NK-92 treated with Interleukin-12 subunit alpha and Interleukin-12 subunit beta, amount 100 ng/mL, for 24 hours (cell line): ENCODE data around the gene GLRA1.
A peak's percentile ranks its signal among the peaks of the same experiment; 100 is the strongest.
"Not testable (repeated sequence)": the region's sequence is repeated elsewhere in the genome, so short reads cannot be mapped to it uniquely, and the experiment has no call there.

Experiments
- DNase-seq: peaks from one replicate; lab custom pipeline; 2025; lab: John Stamatoyannopoulos, UW

GLRA1 gene

GRCh38 chr5:151885138-151885908 is 39.3 kb downstream of the GLRA1 start:
- DNase-seq = no peak

- no peak for DNase-seq
These were observed 42.9 kb downstream of the GLRA1 start for GRCh38 chr5:151881621-151882225.

- no peak for DNase-seq
These were observed 44.3 kb downstream of the GLRA1 start for GRCh38 chr5:151880324-151880723.

- no peak for DNase-seq
These were observed 51.0 kb downstream of the GLRA1 start for GRCh38 chr5:151873701-151874100.

- DNase-seq = no peak
These were observed 52.0 kb downstream of the GLRA1 start for GRCh38 chr5:151872701-151873100.

- DNase-seq = no peak
These were observed 53.8 kb downstream of the GLRA1 start for GRCh38 chr5:151870820-151871219.

- DNase-seq = no peak
These were observed 54.4 kb downstream of the GLRA1 start for GRCh38 chr5:151870271-151870670.

GRCh38 chr5:151869843-151870242 is 54.8 kb downstream of the GLRA1 start:
- no peak for DNase-seq

GRCh38 chr5:151868451-151868850 is 56.2 kb downstream of the GLRA1 start:
- no peak for DNase-seq

GRCh38 chr5:151864061-151864748 is 60.4 kb downstream of the GLRA1 start:
- DNase-seq = no peak

GRCh38 chr5:151863566-151863965 is 61.1 kb downstream of the GLRA1 start:
- DNase-seq = no peak

- no peak for DNase-seq
These were observed 61.7 kb downstream of the GLRA1 start for GRCh38 chr5:151862811-151863472.

GRCh38 chr5:151860867-151861266 is 63.8 kb downstream of the GLRA1 start:
- DNase-seq = not testable (repeated sequence)

GRCh38 chr5:151856861-151857260 is 67.8 kb downstream of the GLRA1 start:
- no peak for DNase-seq

GRCh38 chr5:151855701-151856100 is 69.0 kb downstream of the GLRA1 start:
- no peak for DNase-seq

- DNase-seq = no peak
These were observed 76.8 kb downstream of the GLRA1 start for GRCh38 chr5:151847871-151848270.

GRCh38 chr5:151846765-151847164 is 77.9 kb downstream of the GLRA1 start:
- no peak for DNase-seq

GRCh38 chr5:151832843-151833242 is 91.8 kb downstream of the GLRA1 start:
- DNase-seq = not testable (repeated sequence)

GRCh38 chr5:151829370-151829769 is 95.3 kb downstream of the GLRA1 start:
- no peak for DNase-seq

GRCh38 chr5:151825445-151825844 is 99.2 kb downstream of the GLRA1 start:
- peak; percentile 10 for DNase-seq

GRCh38 chr5:151822141-151822540 is 102.5 kb downstream of the GLRA1 start:
- no peak for DNase-seq

- no peak for DNase-seq
These were observed 103.7 kb downstream of the GLRA1 start for GRCh38 chr5:151820903-151821302.

GRCh38 chr5:151820271-151820670 is 104.4 kb downstream of the GLRA1 start:
- no peak for DNase-seq
